ENCODE data around the gene PPIL6. TPM values are rescaled to one million over a fixed set of nuclear protein-coding genes. Genes with fewer than 3 reads are reported as not detected.

The PPIL6 gene
- total RNA-seq, 1 donor from 2014 or later, result 8.4 TPM

GRCh38 chr6:109477725-109478124, 37.3 kb upstream of the PPIL6 start:
- Histone ChIP-seq H3K36me3 (ENCODE audit: control insufficient read depth, insufficient read depth, low read length) (peaks cover 12% of the 10 kb centered on the region), H3K27me3 (ENCODE audit: control insufficient read depth, insufficient read depth, low read length) (no peaks in the 10 kb centered on the region), H3K4me3 (ENCODE audit: low read depth, low read length) (no peak overlapping the region)
- DNase-seq (ENCODE audit: low read depth) (no peak), FAIRE-seq (no peak)
- TF ChIP-seq CTCF (IDR thresholded peaks at IDR 0.05; ENCODE audit: insufficient read depth, low read length, severe bottlenecking), result no peak

GRCh38 chr6:109477184-109477583, 36.8 kb upstream of the PPIL6 start:
- FAIRE-seq (no peak), DNase-seq (ENCODE audit: low read depth) (no peak)
- H3K27me3 ChIP-seq (ENCODE audit: control insufficient read depth, insufficient read depth, low read length), result no peaks in the 10 kb centered on the region
- no peak overlapping the region for H3K4me3 ChIP-seq (ENCODE audit: low read depth, low read length)
- H3K36me3 ChIP-seq (ENCODE audit: control insufficient read depth, insufficient read depth, low read length), result peaks cover 13% of the 10 kb centered on the region
- no peak for TF ChIP-seq CTCF (IDR thresholded peaks at IDR 0.05; ENCODE audit: insufficient read depth, low read length, severe bottlenecking)

- Histone ChIP-seq H3K36me3 (ENCODE audit: control insufficient read depth, insufficient read depth, low read length) (peaks cover 14% of the 10 kb centered on the region), H3K4me3 (ENCODE audit: low read depth, low read length) (no peak overlapping the region), H3K27me3 (ENCODE audit: control insufficient read depth, insufficient read depth, low read length) (no peaks in the 10 kb centered on the region)
- no peak for FAIRE-seq
- no peak for TF ChIP-seq CTCF (IDR thresholded peaks at IDR 0.05; ENCODE audit: insufficient read depth, low read length, severe bottlenecking)
- no peak for DNase-seq (ENCODE audit: low read depth)
These were observed 35.2 kb upstream of the PPIL6 start for GRCh38 chr6:109475625-109476024.

- FAIRE-seq, result no peak
- Histone ChIP-seq H3K27me3 (ENCODE audit: control insufficient read depth, insufficient read depth, low read length) (no peaks in the 10 kb centered on the region), H3K4me3 (ENCODE audit: low read depth, low read length) (no peak overlapping the region), H3K36me3 (ENCODE audit: control insufficient read depth, insufficient read depth, low read length) (peaks cover 14% of the 10 kb centered on the region)
- no peak for DNase-seq (ENCODE audit: low read depth)
- no peak for TF ChIP-seq CTCF (IDR thresholded peaks at IDR 0.05; ENCODE audit: insufficient read depth, low read length, severe bottlenecking)
These were observed 34.6 kb upstream of the PPIL6 start for GRCh38 chr6:109474995-109475394.

GRCh38 chr6:109473120-109473519, 32.7 kb upstream of the PPIL6 start:
- no peak overlapping the region for H3K4me3 ChIP-seq (ENCODE audit: low read depth, low read length)
- no peaks in the 10 kb centered on the region for H3K27me3 ChIP-seq (ENCODE audit: control insufficient read depth, insufficient read depth, low read length)
- DNase-seq (ENCODE audit: low read depth) (no peak), FAIRE-seq (no peak)
- TF ChIP-seq CTCF (IDR thresholded peaks at IDR 0.05; ENCODE audit: insufficient read depth, low read length, severe bottlenecking), result no peak
- H3K36me3 ChIP-seq (ENCODE audit: control insufficient read depth, insufficient read depth, low read length), result peaks cover 16% of the 10 kb centered on the region
